IPS DF 6.9 (cell line): Measurements from ENCODE around the gene TBC1D19.

Source experiments
- DNase-seq: peaks from one replicate; pipeline ENCODE4 v3.0.0-alpha.2; 2013; ENCODE audit warnings: low read depth, low spot score
- H3K27ac ChIP-seq: one replicate; pipeline ENCODE4 v1.5.1; 2013; ENCODE audit warnings: low read length, control low read depth
- H3K27me3 ChIP-seq: 2 replicates; pipeline ENCODE4 v1.6.1; 2013; ENCODE audit warnings: mild to moderate bottlenecking, low read length; ENCODE audit not compliant: control insufficient read depth, insufficient read depth
- H3K36me3 ChIP-seq: 2 replicates; pipeline ENCODE4 v1.6.1; 2013; ENCODE audit warnings: low read length; ENCODE audit not compliant: control insufficient read depth, insufficient read depth
- H3K4me1 ChIP-seq: 2 replicates; pipeline ENCODE4 v1.6.1; 2013; ENCODE audit warnings: low read length; ENCODE audit not compliant: control insufficient read depth, insufficient read depth
- H3K4me3 ChIP-seq: 2 replicates; pipeline ENCODE4 v1.5.1; 2013; ENCODE audit warnings: mild to moderate bottlenecking, low read length
- H3K9me3 ChIP-seq: 2 replicates; pipeline ENCODE4 v1.6.1; 2013; ENCODE audit warnings: low read length, inconsistent platforms; ENCODE audit not compliant: control insufficient read depth, insufficient read depth
- WGBS: extraction: QIAGEN DNeasy Blood & Tissue Kit; methylation state at CpG from one replicate; pipeline ENCODE4 v1.1.7; 2013; ENCODE audit warnings: mixed read lengths, missing lambda C conversion rate; ENCODE audit not compliant: insufficient read length, insufficient coverage; 5-methylcytosine and 5-hydroxymethylcytosine counted together

Gene TBC1D19

DNA sequence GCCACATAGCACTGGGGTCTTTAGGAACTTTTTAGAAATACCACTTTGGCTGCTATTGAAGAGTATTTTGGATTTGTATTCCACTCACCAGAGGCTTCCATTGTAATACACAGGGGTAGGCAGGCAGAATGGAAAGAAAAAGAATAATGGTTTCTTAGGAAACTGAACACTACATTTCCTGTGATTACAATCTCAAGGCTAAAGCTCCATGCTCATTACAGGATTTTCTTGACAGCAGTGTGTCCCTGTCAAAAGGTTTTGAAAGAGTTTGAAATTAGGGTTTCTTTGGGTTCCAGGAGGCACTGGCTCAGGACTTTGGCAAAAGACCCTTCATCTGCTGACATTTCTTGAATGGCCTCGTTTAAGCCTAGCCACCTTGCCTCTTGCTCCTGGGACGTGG lies 201.9 kb downstream of the TBC1D19 start:
- Histone ChIP-seq H3K27me3 (no peaks in the 10 kb centered on the region), H3K9me3 (no peaks in the 10 kb centered on the region), H3K27ac (no peak overlapping the region), H3K4me3 (no peak overlapping the region), H3K36me3 (no peaks in the 10 kb centered on the region), H3K4me1 (no peaks in the 10 kb centered on the region)
- no CpG with 5 or more reads among the region's 2 CpGs for WGBS
- no peak for DNase-seq

DNA sequence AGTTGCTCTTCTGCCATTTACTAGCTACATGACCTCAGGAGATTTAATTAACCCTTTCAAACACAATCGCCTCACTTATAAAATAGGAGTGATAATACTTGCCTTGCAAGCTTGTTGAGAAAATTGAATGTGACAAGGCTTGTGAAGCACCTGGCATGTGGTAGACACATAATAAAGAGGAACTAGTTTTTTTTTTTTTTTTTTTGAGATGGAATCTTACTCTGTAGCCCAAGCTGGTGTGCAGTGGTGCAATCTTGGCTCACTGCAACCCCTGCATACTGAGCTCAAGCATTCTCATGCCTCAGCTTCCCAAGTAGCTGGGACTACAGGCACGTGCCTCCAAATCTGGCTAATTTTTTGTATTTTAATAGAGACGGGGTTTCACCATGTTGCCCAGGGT lies 203.0 kb downstream of the TBC1D19 start:
- Histone ChIP-seq H3K4me3 (no peak overlapping the region), H3K4me1 (no peaks in the 10 kb centered on the region), H3K27ac (no peak overlapping the region), H3K27me3 (no peaks in the 10 kb centered on the region), H3K9me3 (no peaks in the 10 kb centered on the region), H3K36me3 (no peaks in the 10 kb centered on the region)
- no CpG with 5 or more reads among the region's 3 CpGs for WGBS
- DNase-seq, result no peak

GRCh38 chr4:26787461-26788340 lies 203.8 kb downstream of the TBC1D19 start:
- no peaks in the 10 kb centered on the region for H3K27me3 ChIP-seq
- H3K4me1 ChIP-seq, result no peaks in the 10 kb centered on the region
- H3K4me3 ChIP-seq, result no peak overlapping the region
- DNase-seq, result no peak
- no peak overlapping the region for H3K27ac ChIP-seq
- no peaks in the 10 kb centered on the region for H3K36me3 ChIP-seq
- WGBS, result no CpG with 5 or more reads among the region's 11 CpGs
- H3K9me3 ChIP-seq, result no peaks in the 10 kb centered on the region

GRCh38 chr4:26788341-26788733 lies 204.5 kb downstream of the TBC1D19 start:
- no peak for DNase-seq
- Histone ChIP-seq H3K27ac (no peak overlapping the region), H3K4me1 (no peaks in the 10 kb centered on the region), H3K9me3 (no peaks in the 10 kb centered on the region), H3K4me3 (no peak overlapping the region), H3K27me3 (no peaks in the 10 kb centered on the region), H3K36me3 (no peaks in the 10 kb centered on the region)
- no CpG with 5 or more reads among the region's 1 CpG for WGBS

DNA sequence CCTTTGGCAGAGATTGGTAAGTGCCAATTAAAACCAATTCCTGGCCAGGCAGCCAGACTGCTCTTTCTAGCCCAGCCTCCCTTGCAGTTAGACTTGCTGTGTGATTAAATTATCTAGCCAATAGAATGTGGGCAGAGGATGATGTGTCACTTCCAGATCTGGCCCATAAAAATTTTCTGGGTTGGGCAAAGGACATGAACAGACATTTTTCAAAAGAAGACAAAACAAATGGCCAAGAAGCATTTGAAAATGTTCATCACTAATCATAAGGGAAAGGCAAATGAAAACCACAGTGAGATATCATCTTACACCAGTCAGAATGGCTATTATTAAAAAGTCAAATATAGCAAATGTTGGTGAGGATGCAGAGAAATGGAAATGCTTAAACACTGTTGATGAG lies 205.3 kb downstream of the TBC1D19 start:
- DNase-seq, result no peak
- Histone ChIP-seq H3K36me3 (no peaks in the 10 kb centered on the region), H3K27me3 (no peaks in the 10 kb centered on the region), H3K27ac (no peak overlapping the region), H3K4me3 (no peak overlapping the region), H3K4me1 (no peaks in the 10 kb centered on the region), H3K9me3 (no peaks in the 10 kb centered on the region)

- H3K36me3 ChIP-seq, result no peaks in the 10 kb centered on the region
- no peak overlapping the region for H3K4me3 ChIP-seq
- DNase-seq, result no peak
- H3K9me3 ChIP-seq, result no peaks in the 10 kb centered on the region
- no peaks in the 10 kb centered on the region for H3K4me1 ChIP-seq
- H3K27me3 ChIP-seq, result no peaks in the 10 kb centered on the region
- H3K27ac ChIP-seq, result no peak overlapping the region
- no CpG with 5 or more reads among the region's 3 CpGs for WGBS
Observed at GRCh38 chr4:26791346-26791745, 207.5 kb downstream of the TBC1D19 start.

- no peaks in the 10 kb centered on the region for H3K27me3 ChIP-seq
- no peaks in the 10 kb centered on the region for H3K4me1 ChIP-seq
- no peak overlapping the region for H3K4me3 ChIP-seq
- no peaks in the 10 kb centered on the region for H3K9me3 ChIP-seq
- H3K36me3 ChIP-seq, result no peaks in the 10 kb centered on the region
- no peak for DNase-seq
- H3K27ac ChIP-seq, result no peak overlapping the region
Observed at GRCh38 chr4:26792639-26793038, 208.8 kb downstream of the TBC1D19 start.

GRCh38 chr4:26793735-26794134 lies 209.9 kb downstream of the TBC1D19 start:
- no CpG with 5 or more reads among the region's 2 CpGs for WGBS
- Histone ChIP-seq H3K4me3 (no peak overlapping the region), H3K27ac (no peak overlapping the region), H3K4me1 (no peaks in the 10 kb centered on the region), H3K36me3 (no peaks in the 10 kb centered on the region), H3K9me3 (no peaks in the 10 kb centered on the region), H3K27me3 (no peaks in the 10 kb centered on the region)
- no peak for DNase-seq

GRCh38 chr4:26796081-26796480 lies 212.2 kb downstream of the TBC1D19 start:
- no peaks in the 10 kb centered on the region for H3K4me1 ChIP-seq
- DNase-seq, result no peak
- no peaks in the 10 kb centered on the region for H3K36me3 ChIP-seq
- H3K27ac ChIP-seq, result no peak overlapping the region
- H3K27me3 ChIP-seq, result no peaks in the 10 kb centered on the region
- no CpG with 5 or more reads among the region's 3 CpGs for WGBS
- H3K4me3 ChIP-seq, result no peak overlapping the region
- no peaks in the 10 kb centered on the region for H3K9me3 ChIP-seq

GRCh38 chr4:26802790-26803189 lies 218.9 kb downstream of the TBC1D19 start:
- Histone ChIP-seq H3K27ac (no peak overlapping the region), H3K4me1 (peaks cover 3% of the 10 kb centered on the region; the same call in 1 of the 2 replicates), H3K4me3 (no peak overlapping the region), H3K36me3 (no peaks in the 10 kb centered on the region), H3K9me3 (no peaks in the 10 kb centered on the region), H3K27me3 (no peaks in the 10 kb centered on the region)
- DNase-seq, result no peak
- no CpG with 5 or more reads among the region's 5 CpGs for WGBS

- Histone ChIP-seq H3K4me3 (no peak overlapping the region), H3K4me1 (peaks cover 3% of the 10 kb centered on the region; the same call in 1 of the 2 replicates), H3K27ac (no peak overlapping the region), H3K27me3 (no peaks in the 10 kb centered on the region), H3K36me3 (no peaks in the 10 kb centered on the region), H3K9me3 (no peaks in the 10 kb centered on the region)
- WGBS, result no CpG with 5 or more reads among the region's 9 CpGs
- no peak for DNase-seq
Observed at GRCh38 chr4:26803211-26803861, 219.5 kb downstream of the TBC1D19 start.
